ENCODE results near the gene C10orf71. TPM values are rescaled to one million over a fixed set of nuclear protein-coding genes. Genes with fewer than 3 reads are reported as not detected.

The C10orf71 gene
- total RNA-seq, 1 experiment from 2014 or later: not detected

DNA sequence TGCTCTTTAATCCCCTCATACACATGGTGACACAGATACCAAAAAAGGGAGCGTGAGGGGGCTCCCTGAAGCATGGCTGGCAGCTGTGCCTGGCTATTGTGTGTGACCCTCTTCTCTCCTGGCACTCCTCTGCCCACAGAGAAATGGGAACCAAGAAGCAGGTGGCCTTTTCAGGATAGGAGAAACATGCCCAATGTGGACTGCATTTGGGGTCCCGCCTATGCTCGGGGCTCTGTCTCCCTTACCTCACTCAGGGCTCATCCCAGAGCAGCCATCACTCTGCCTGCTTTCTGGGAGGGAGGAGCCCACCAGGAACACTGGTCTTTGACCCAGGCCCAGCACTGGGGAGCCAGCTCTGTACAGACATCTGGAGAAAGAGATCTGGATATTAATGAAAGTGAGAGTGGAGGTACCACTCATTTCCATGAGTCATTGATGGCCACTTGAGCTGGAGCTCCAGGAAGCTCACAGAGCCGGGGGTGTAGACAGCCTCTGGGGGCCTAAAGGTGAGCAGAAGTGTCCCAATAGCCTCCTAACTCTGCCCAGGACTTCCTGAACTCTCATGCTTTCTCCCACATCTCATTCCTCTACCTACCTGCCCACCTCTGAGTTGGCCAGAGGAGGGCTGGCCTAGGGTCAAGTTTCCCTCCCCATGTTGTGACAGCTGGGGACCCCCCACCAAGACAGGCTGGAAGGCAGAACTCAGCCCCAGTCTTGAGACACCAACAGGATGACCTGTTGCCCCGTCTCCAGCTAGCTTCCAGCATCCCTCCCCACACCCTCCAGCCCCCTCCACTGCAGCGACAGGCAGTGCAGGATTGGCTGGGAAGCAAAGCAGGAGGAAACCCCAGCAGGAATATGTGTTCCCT, 54.3 kb downstream of the C10orf71 start:
- intact Hi-C loops (cut with micrococcal nuclease; ENCODE audit: unreplicated experiment): no loop called here
- peaks cover 9% of the 10 kb centered on the region for H3K27me3 Mint-ChIP-seq (ENCODE audit: insufficient read depth, unreplicated experiment)
- H3K4me1 Mint-ChIP-seq (ENCODE audit: low read depth, unreplicated experiment): no peaks in the 10 kb centered on the region
- Histone ChIP-seq H3K27me3 (replicated peaks; ENCODE audit: control insufficient read depth, insufficient read depth, low read length) (no peaks in the 10 kb centered on the region; the same call in 1 of the 2 replicates), H3K9me3 (no peaks in the 10 kb centered on the region; the same call in 1 of the 2 replicates), H3K36me3 (ENCODE audit: control insufficient read depth, insufficient read depth, low read length) (no peaks in the 10 kb centered on the region), H3K4me3 (ENCODE audit: low read depth, low read length) (no peak overlapping the region), H3K4me1 (no peaks in the 10 kb centered on the region)
- no peak overlapping the region for H3K4me3 Mint-ChIP-seq (ENCODE audit: unreplicated experiment)
- no TSS peak for BruUV-seq (replicated peaks)
- TF ChIP-seq, protein P1, sequence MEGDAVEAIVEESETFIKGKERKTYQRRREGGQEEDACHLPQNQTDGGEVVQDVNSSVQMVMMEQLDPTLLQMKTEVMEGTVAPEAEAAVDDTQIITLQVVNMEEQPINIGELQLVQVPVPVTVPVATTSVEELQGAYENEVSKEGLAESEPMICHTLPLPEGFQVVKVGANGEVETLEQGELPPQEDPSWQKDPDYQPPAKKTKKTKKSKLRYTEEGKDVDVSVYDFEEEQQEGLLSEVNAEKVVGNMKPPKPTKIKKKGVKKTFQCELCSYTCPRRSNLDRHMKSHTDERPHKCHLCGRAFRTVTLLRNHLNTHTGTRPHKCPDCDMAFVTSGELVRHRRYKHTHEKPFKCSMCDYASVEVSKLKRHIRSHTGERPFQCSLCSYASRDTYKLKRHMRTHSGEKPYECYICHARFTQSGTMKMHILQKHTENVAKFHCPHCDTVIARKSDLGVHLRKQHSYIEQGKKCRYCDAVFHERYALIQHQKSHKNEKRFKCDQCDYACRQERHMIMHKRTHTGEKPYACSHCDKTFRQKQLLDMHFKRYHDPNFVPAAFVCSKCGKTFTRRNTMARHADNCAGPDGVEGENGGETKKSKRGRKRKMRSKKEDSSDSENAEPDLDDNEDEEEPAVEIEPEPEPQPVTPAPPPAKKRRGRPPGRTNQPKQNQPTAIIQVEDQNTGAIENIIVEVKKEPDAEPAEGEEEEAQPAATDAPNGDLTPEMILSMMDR (IDR thresholded peaks at IDR 0.05; ENCODE audit: insufficient read depth in 1 of 2, low read depth in 1 of 2, low read length in 1 of 2, severe bottlenecking in 1 of 2, unreplicated experiment in 1 of 2): no peak
- ChIA-PET POLR2A (no interaction called here), CTCF (no interaction called here)
- DNase-seq: no peak
- no peaks in the 10 kb centered on the region for H3K36me3 Mint-ChIP-seq (ENCODE audit: insufficient read depth, unreplicated experiment)
- H3K9me3 Mint-ChIP-seq (ENCODE audit: unreplicated experiment): no peaks in the 10 kb centered on the region
- no peak overlapping the region for H3K27ac Mint-ChIP-seq (ENCODE audit: unreplicated experiment)

- intact Hi-C loops (cut with micrococcal nuclease; ENCODE audit: unreplicated experiment): no loop called here
- Histone ChIP-seq H3K36me3 (ENCODE audit: control insufficient read depth, insufficient read depth, low read length) (no peaks in the 10 kb centered on the region), H3K4me1 (no peaks in the 10 kb centered on the region), H3K9me3 (no peaks in the 10 kb centered on the region; the same call in 1 of the 2 replicates), H3K4me3 (ENCODE audit: low read depth, low read length) (no peak overlapping the region), H3K27me3 (replicated peaks; ENCODE audit: control insufficient read depth, insufficient read depth, low read length) (no peaks in the 10 kb centered on the region)
- BruUV-seq (replicated peaks): no TSS peak
- CTCF ChIA-PET: no interaction called here
- H3K36me3 Mint-ChIP-seq (ENCODE audit: insufficient read depth, unreplicated experiment): no peaks in the 10 kb centered on the region
- H3K9me3 Mint-ChIP-seq (ENCODE audit: unreplicated experiment): no peaks in the 10 kb centered on the region
- no peak overlapping the region for H3K27ac Mint-ChIP-seq (ENCODE audit: unreplicated experiment)
- H3K4me1 Mint-ChIP-seq (ENCODE audit: low read depth, unreplicated experiment): no peaks in the 10 kb centered on the region
- TF ChIP-seq, protein P1 (IDR thresholded peaks at IDR 0.05; ENCODE audit: insufficient read depth in 1 of 2, low read depth in 1 of 2, low read length in 1 of 2, severe bottlenecking in 1 of 2, unreplicated experiment in 1 of 2): no peak
- POLR2A ChIA-PET: no interaction called here
- DNase-seq: no peak
- no peak overlapping the region for H3K4me3 Mint-ChIP-seq (ENCODE audit: unreplicated experiment)
- peaks cover 13% of the 10 kb centered on the region for H3K27me3 Mint-ChIP-seq (ENCODE audit: insufficient read depth, unreplicated experiment)
Observed at GRCh38 chr10:49353895-49354566, 55.1 kb downstream of the C10orf71 start.

DNA sequence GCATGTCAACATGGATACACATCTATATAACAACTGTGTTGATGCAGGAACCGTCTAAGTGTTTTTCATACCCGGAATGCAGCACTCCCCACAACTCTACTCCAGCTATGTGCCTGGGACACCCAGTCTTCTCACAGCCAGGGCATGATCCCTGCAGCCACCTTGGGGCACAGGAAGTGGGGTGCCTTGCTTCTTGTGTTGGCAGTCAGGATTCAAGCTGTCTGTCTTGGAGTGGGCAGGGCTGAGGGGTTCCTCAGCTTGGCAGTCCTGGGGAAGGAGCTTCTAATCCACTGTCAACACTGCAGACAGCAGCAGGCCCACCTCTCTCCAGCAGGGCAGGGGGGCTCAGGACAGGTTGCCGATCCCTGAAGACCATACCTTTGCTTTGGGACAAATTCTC, 55.6 kb downstream of the C10orf71 start:
- no peaks in the 10 kb centered on the region for H3K4me1 Mint-ChIP-seq (ENCODE audit: low read depth, unreplicated experiment)
- CTCF ChIA-PET: no interaction called here
- no peak overlapping the region for H3K4me3 Mint-ChIP-seq (ENCODE audit: unreplicated experiment)
- H3K27me3 ChIP-seq (replicated peaks; ENCODE audit: control insufficient read depth, insufficient read depth, low read length): no peaks in the 10 kb centered on the region
- H3K36me3 Mint-ChIP-seq (ENCODE audit: insufficient read depth, unreplicated experiment): no peaks in the 10 kb centered on the region
- TF ChIP-seq, protein P1 (IDR thresholded peaks at IDR 0.05; ENCODE audit: insufficient read depth in 1 of 2, low read depth in 1 of 2, low read length in 1 of 2, severe bottlenecking in 1 of 2, unreplicated experiment in 1 of 2): no peak
- H3K4me1 ChIP-seq: no peaks in the 10 kb centered on the region
- POLR2A ChIA-PET: no interaction called here
- no TSS peak for BruUV-seq (replicated peaks)
- peaks cover 13% of the 10 kb centered on the region for H3K27me3 Mint-ChIP-seq (ENCODE audit: insufficient read depth, unreplicated experiment)
- no peaks in the 10 kb centered on the region for H3K9me3 Mint-ChIP-seq (ENCODE audit: unreplicated experiment)
- no peak for DNase-seq
- no peak overlapping the region for H3K27ac Mint-ChIP-seq (ENCODE audit: unreplicated experiment)
- H3K36me3 ChIP-seq (ENCODE audit: control insufficient read depth, insufficient read depth, low read length): no peaks in the 10 kb centered on the region
- no peak overlapping the region for H3K4me3 ChIP-seq (ENCODE audit: low read depth, low read length)
- intact Hi-C loops (cut with micrococcal nuclease; ENCODE audit: unreplicated experiment): no loop called here
- H3K9me3 ChIP-seq: no peaks in the 10 kb centered on the region; the same call in 1 of the 2 replicates

Measured in Caco-2 (cell line).